Body of pancreas (tissue), 4 donors: ENCODE data around the gene COX8A. TPM values are rescaled to one million over a fixed set of nuclear protein-coding genes. Genes with fewer than 3 reads are reported as not detected.

Source experiments
- ATAC-seq: fragments of 150-250 bp; one replicate; pipeline ENCODE4 v1.9.1; 2016
- DNase-seq, 4 donors: peaks; one replicate each; pipeline ENCODE4 v3.0.0-alpha.2; 2019
- H3K27ac ChIP-seq, 4 donors: fragments of 200-600 bp; sonication (generic); 1 replicate in 3 of 4; 2 replicates in 1 of 4; pipeline versions ENCODE4 v1.5.1 to v1.6.1; 2016 to 2019; ENCODE audit warnings: mild to moderate bottlenecking in 1 of 4, mixed read lengths in 1 of 4, moderate library complexity in 1 of 4
- H3K27me3 ChIP-seq, 2 donors: fragments of 200-600 bp; sonication (generic); one replicate each; pipeline ENCODE4 v1.6.0; 2016; ENCODE audit warnings: mild to moderate bottlenecking in 1 of 2
- H3K36me3 ChIP-seq, 2 donors: fragments of 200-600 bp; sonication (generic); replicated peaks in 1 of 2; 2 replicates each; pipeline ENCODE4 v1.5.1; 2016; ENCODE audit warnings: low read depth in 2 of 2; ENCODE audit not compliant: insufficient read depth in 1 of 2
- H3K4me1 ChIP-seq: fragments of 200-600 bp; sonication (generic); one replicate; pipeline ENCODE4 v1.6.0; 2016
- H3K4me3 ChIP-seq, 2 donors: fragments of 200-600 bp; sonication (generic); 1 replicate in 1 of 2; 2 replicates in 1 of 2; pipeline ENCODE4 v1.5.1; 2016 to 2019
- H3K9me3 ChIP-seq, 3 donors: fragments of 200-600 bp; sonication (generic); 1 replicate in 2 of 3; 2 replicates in 1 of 3; pipeline ENCODE4 v1.5.1; 2016
- POLR2A ChIP-seq, 3 donors: fragments of 450-650 bp; IDR thresholded peaks; one replicate each; pipeline ENCODE4 v1.6.1; 2016; ENCODE audit warnings: antibody characterized with exemption in 3 of 3, mild to moderate bottlenecking in 2 of 3
- WGBS, 2 donors: methylation state at CpG; one replicate each; pipeline ENCODE4 v1.1.5; 2017; 5-methylcytosine and 5-hydroxymethylcytosine counted together
- intact Hi-C: fragments of 100-400 bp; cut with DNase I; formaldehyde crosslinking; loops from one replicate; pipeline ENCODE4 v1.15.1; 2023
- small RNA-seq: library from RNA; depleted of rRNA; stranded (forward); fragments of <200 nt; gene quantifications from one replicate; pipeline ENCODE3, GENCODE V24; 2016
- total RNA-seq, 2 donors: library from RNA; depleted of rRNA; stranded (reverse); fragments of >200 nt; gene quantifications; one replicate each; pipeline ENCODE4 v1.1.0, GENCODE V29; 2016
- TF ChIP-seq, protein P1 (sequence below), 7 experiments: fragments of 450-650 bp in 4 of 7; fragments of 200-600 bp in 3 of 7; sonication (generic) in 3 of 7; IDR thresholded peaks; one replicate each; pipeline ENCODE4 v1.5.1; 2016 to 2019; ENCODE audit warnings: antibody characterized with exemption in 7 of 7

COX8A gene
- total RNA-seq, 2 donors from 2014 or later = 51.9 to 184 TPM

DNA sequence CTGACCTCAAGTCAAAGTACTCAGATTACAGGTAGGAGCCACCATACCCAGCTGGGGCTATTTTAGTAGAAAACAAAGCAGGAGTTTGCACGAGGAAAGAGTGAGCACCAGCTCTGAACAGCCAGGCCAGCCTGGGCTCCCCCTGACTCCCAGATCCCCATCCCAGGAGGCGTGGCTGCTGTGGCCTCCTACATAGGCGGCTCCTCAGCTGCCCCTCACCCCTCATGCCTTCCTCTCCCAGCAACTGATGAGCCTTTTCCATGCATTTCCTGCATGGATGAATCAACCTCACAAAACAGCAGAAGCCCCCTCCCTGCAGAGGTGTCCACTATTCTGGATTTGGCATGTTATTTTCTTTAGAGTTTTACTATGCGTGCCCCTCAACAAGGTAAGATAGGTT lies 50.8 kb downstream of the COX8A start:
- ATAC-seq (no peak), DNase-seq (no peak)
- WGBS, 2 donors = 86 to 100% methylated on average over 2 to 4 of the region's 4 CpGs
- no peaks in the 10 kb centered on the region for H3K36me3 ChIP-seq
- no peaks in the 10 kb centered on the region for H3K27me3 ChIP-seq
- H3K27ac ChIP-seq = no peak overlapping the region
- peaks cover 6% of the 10 kb centered on the region for H3K4me1 ChIP-seq
- H3K4me3 ChIP-seq = no peak overlapping the region
- TF ChIP-seq POLR2A (IDR thresholded peaks at IDR 0.05) = no peak
- TF ChIP-seq, protein P1, sequence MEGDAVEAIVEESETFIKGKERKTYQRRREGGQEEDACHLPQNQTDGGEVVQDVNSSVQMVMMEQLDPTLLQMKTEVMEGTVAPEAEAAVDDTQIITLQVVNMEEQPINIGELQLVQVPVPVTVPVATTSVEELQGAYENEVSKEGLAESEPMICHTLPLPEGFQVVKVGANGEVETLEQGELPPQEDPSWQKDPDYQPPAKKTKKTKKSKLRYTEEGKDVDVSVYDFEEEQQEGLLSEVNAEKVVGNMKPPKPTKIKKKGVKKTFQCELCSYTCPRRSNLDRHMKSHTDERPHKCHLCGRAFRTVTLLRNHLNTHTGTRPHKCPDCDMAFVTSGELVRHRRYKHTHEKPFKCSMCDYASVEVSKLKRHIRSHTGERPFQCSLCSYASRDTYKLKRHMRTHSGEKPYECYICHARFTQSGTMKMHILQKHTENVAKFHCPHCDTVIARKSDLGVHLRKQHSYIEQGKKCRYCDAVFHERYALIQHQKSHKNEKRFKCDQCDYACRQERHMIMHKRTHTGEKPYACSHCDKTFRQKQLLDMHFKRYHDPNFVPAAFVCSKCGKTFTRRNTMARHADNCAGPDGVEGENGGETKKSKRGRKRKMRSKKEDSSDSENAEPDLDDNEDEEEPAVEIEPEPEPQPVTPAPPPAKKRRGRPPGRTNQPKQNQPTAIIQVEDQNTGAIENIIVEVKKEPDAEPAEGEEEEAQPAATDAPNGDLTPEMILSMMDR (IDR thresholded peaks at IDR 0.05) = no peak
- intact Hi-C loops = no loop called here
- no peaks in the 10 kb centered on the region for H3K9me3 ChIP-seq

Small RNA genes within 50 kb of the gene (small RNA-seq; reads per million reads assigned to genes)
- gene RNU6-45P = not detected

Other genes starting within 250 kb of the COX8A start
- 10 to 100 TPM; 13.2 to 23.1 TPM for gene ZFTA, start 205.8 kb upstream of the COX8A start, total RNA-seq
- 10 to 100 TPM in 1 of 2 donors, 1 to 10 TPM in 1; 3.6 to 16.2 TPM for gene SPINDOC, start 161.2 kb upstream of the COX8A start, total RNA-seq
- 10 to 100 TPM; 32.2 to 33.9 TPM for gene MARK2, start 135.5 kb upstream of the COX8A start, total RNA-seq
- under 1 TPM; 0.26 to 0.33 TPM for gene RCOR2, start 57.5 kb upstream of the COX8A start, total RNA-seq
- 10 to 100 TPM; 14.3 to 21.8 TPM for gene NAA40, start 35.6 kb upstream of the COX8A start, total RNA-seq
- 10 to 100 TPM; 20.8 to 36.3 TPM for gene OTUB1, start 11.8 kb downstream of the COX8A start, total RNA-seq
- gene FLRT1, start 61.3 kb downstream of the COX8A start, total RNA-seq = under 1 TPM in 1 of 2 donors, not detected in 1; 0.26 TPM
- 10 to 100 TPM; 24.7 to 65.4 TPM for gene MACROD1, start 191.5 kb downstream of the COX8A start, total RNA-seq
- 10 to 100 TPM; 35.8 to 63.6 TPM for gene STIP1, start 211.6 kb downstream of the COX8A start, total RNA-seq
- 1 to 10 TPM; 8.6 to 9.1 TPM for gene FERMT3, start 232.1 kb downstream of the COX8A start, total RNA-seq